Measurements from ENCODE around the gene DYNC1I2. TPM values are rescaled to one million over a fixed set of nuclear protein-coding genes. Genes with fewer than 3 reads are reported as not detected.

DYNC1I2 gene
- total RNA-seq, 1 experiment from 2014 or later: 39.4 TPM

DNA sequence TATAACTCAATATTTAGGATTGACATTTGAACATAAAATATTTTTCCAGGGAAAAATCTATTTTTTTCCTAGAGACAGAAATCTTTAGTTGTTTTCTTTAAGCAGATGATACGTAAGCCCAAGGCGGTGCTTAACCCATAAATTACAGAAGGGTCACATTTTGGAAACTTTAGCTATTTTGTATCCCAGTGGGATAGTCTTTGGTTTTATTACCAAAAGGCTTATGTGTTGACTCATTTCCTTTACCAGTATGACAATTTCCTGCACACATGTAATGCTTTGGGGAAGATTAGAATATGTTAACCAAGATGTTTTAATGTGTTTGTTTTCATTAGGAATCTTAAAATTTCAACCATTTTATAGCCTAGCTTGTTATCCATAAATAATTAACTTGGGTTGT lies 24.8 kb downstream of the DYNC1I2 start:
- intact Hi-C loops (cut with micrococcal nuclease): no loop called here
- POLR2A ChIA-PET: no interaction called here
- no peak overlapping the region for H3K27ac ChIP-seq (ENCODE audit: low read depth, low read length)
- DNase-seq (ENCODE audit: low read depth, low spot score) (no peak), ATAC-seq (peak; percentile 46)
- H3K9me2 ChIP-seq (ENCODE audit: insufficient read depth): no peaks in the 10 kb centered on the region
- no peaks in the 10 kb centered on the region for H3K9me3 ChIP-seq (ENCODE audit: control insufficient read depth in 1 of 2, insufficient read depth in 1 of 2, low read depth in 1 of 2, low read length in 2 of 2)
- peak overlapping the region; percentile 42 for H3K4me2 ChIP-seq (ENCODE audit: low read length)
- H3K4me1 ChIP-seq (ENCODE audit: control insufficient read depth in 1 of 2, insufficient read depth in 2 of 2, low read length in 2 of 2): peaks cover 0 to 14% of the 10 kb centered on the region in 2 experiments; a peak in 3 of 4 replicates
- H3K36me3 ChIP-seq (ENCODE audit: control insufficient read depth in 1 of 2, insufficient read depth in 2 of 2, low read length in 2 of 2): peaks cover 2 to 3% of the 10 kb centered on the region in 2 experiments; a peak in 1 of 4 replicates
- RAD21 ChIA-PET (ENCODE audit: low non-redundant PET in 1 of 2, low total read pairs in 2 of 2, uncharacterized antibody in 2 of 2, unreplicated experiment in 2 of 2): no interaction called here
- CTCF ChIA-PET: interaction anchor here (1.2 to 5.0 kb wide), 2 partner anchors 8 to 401 kb away, joined by 4 to 13 read pairs; no protein-coding TSS in a partner anchor
- H4K20me1 ChIP-seq (ENCODE audit: insufficient read depth): no peaks in the 10 kb centered on the region
- BruUV-seq (replicated peaks): no TSS peak
- H3K4me3 ChIP-seq (replicated peaks in 1 of 2; ENCODE audit: low read depth in 1 of 2, low read length in 2 of 2): no peak overlapping the region
- H3K27me3 ChIP-seq (ENCODE audit: insufficient read depth, low read length): no peaks in the 10 kb centered on the region
- TF ChIP-seq EZH2phosphoT487 (IDR thresholded peaks at IDR 0.05; ENCODE audit: borderline replicate concordance) (no peak), CEBPB (IDR thresholded peaks at IDR 0.05; ENCODE audit: low read depth) (no peak), FOSL1 (IDR thresholded peaks at IDR 0.05; ENCODE audit: low read depth) (peak; percentile 29; the same call in 1 of the 2 replicates), ELF1 (IDR thresholded peaks at IDR 0.05; ENCODE audit: borderline replicate concordance, low read depth) (no peak), EGR1 (IDR thresholded peaks at IDR 0.05; ENCODE audit: low read depth) (no peak)
- H3K9ac ChIP-seq (ENCODE audit: low read length): no peak overlapping the region
- H3K79me2 ChIP-seq (ENCODE audit: insufficient read depth, low read length): peaks cover 4% of the 10 kb centered on the region
- H2AFZ ChIP-seq (ENCODE audit: low read depth, low read length, poor library complexity, severe bottlenecking): no peak overlapping the region

DNA sequence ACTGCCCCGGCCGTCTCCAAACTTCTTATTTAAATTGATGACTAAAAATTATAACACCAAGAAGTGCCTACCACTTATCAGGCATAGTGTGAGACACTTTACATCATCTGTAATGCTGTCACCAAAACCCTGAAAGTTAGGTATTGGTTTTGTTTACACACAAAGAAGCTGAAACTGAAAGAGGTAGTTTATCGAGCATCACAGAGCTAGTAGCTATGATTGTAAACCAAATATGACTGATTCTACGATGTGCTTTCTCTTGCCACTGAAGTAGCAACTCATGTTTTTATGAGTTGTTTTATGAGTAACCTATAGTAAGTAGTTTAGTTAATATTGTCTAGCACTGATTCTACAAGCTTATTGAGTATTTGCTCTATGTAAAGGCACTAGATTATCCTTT lies 31.5 kb downstream of the DYNC1I2 start:
- H3K4me3 ChIP-seq (replicated peaks in 1 of 2; ENCODE audit: low read depth in 1 of 2, low read length in 2 of 2): no peak overlapping the region
- H3K4me2 ChIP-seq (ENCODE audit: low read length): no peak overlapping the region
- no peak overlapping the region for H3K9ac ChIP-seq (ENCODE audit: low read length)
- no TSS peak for BruUV-seq (replicated peaks)
- H3K9me3 ChIP-seq (ENCODE audit: control insufficient read depth in 1 of 2, insufficient read depth in 1 of 2, low read depth in 1 of 2, low read length in 2 of 2): no peaks in the 10 kb centered on the region
- POLR2A ChIA-PET: no interaction called here
- no peak overlapping the region for H2AFZ ChIP-seq (ENCODE audit: low read depth, low read length, poor library complexity, severe bottlenecking)
- H3K79me2 ChIP-seq (ENCODE audit: insufficient read depth, low read length): no peaks in the 10 kb centered on the region
- intact Hi-C loops (cut with micrococcal nuclease): no loop called here
- no peak for TF ChIP-seq MAX (IDR thresholded peaks at IDR 0.05)
- TF ChIP-seq RAD21 (IDR thresholded peaks at IDR 0.05; ENCODE audit: low read depth): no peak
- TF ChIP-seq ELF1 (IDR thresholded peaks at IDR 0.05; ENCODE audit: borderline replicate concordance, low read depth): no peak
- no peak for TF ChIP-seq POLR2AphosphoS5 (IDR thresholded peaks at IDR 0.05; ENCODE audit: low read depth, low read length)
- no peak for TF ChIP-seq CTCF (IDR thresholded peaks at IDR 0.05 in 2 of 3, conservative IDR thresholded peaks at IDR 0.05 in 1 of 3; ENCODE audit: borderline replicate concordance in 1 of 3, insufficient read depth in 1 of 3, low read depth in 2 of 3, low read length in 2 of 3)
- TF ChIP-seq CEBPB (IDR thresholded peaks at IDR 0.05; ENCODE audit: low read depth): no peak
- no peak for TF ChIP-seq EZH2 (IDR thresholded peaks at IDR 0.05)
- TF ChIP-seq TCF7L2 (IDR thresholded peaks at IDR 0.05; ENCODE audit: borderline replicate concordance, extremely low read depth, insufficient read depth, insufficient read length): no peak
- no peak for TF ChIP-seq EZH2phosphoT487 (IDR thresholded peaks at IDR 0.05; ENCODE audit: borderline replicate concordance)
- no peak for TF ChIP-seq CBX3 (IDR thresholded peaks at IDR 0.05; ENCODE audit: low read depth)
- CTCF ChIA-PET: interaction anchor here (0.9 kb wide), 1 partner anchor 743 kb away, joined by 3 read pairs; no protein-coding TSS in a partner anchor
- DNase-seq (ENCODE audit: low read depth, low spot score) (no peak), ATAC-seq (no peak)
- H3K36me3 ChIP-seq (ENCODE audit: control insufficient read depth in 1 of 2, insufficient read depth in 2 of 2, low read length in 2 of 2): peaks cover 0 to 11% of the 10 kb centered on the region in 2 experiments; a peak in 1 of 4 replicates
- no peaks in the 10 kb centered on the region for H4K20me1 ChIP-seq (ENCODE audit: insufficient read depth)
- RAD21 ChIA-PET (ENCODE audit: low non-redundant PET in 1 of 2, low total read pairs in 2 of 2, uncharacterized antibody in 2 of 2, unreplicated experiment in 2 of 2): no interaction called here
- no peaks in the 10 kb centered on the region for H3K4me1 ChIP-seq (ENCODE audit: control insufficient read depth in 1 of 2, insufficient read depth in 2 of 2, low read length in 2 of 2)
- no peak overlapping the region for H3K27ac ChIP-seq (ENCODE audit: low read depth, low read length)
- no peaks in the 10 kb centered on the region for H3K9me2 ChIP-seq (ENCODE audit: insufficient read depth)
- no peaks in the 10 kb centered on the region for H3K27me3 ChIP-seq (ENCODE audit: insufficient read depth, low read length)
